Esophagus muscularis mucosa (tissue), 4 donors: ENCODE data around the gene TKT. TPM values are rescaled to one million over a fixed set of nuclear protein-coding genes. Genes with fewer than 3 reads are reported as not detected.
A peak's percentile ranks its signal among the peaks of the same experiment; 100 is the strongest.

Experiments
- DNase-seq: peaks from one replicate; pipeline ENCODE4 v3.0.0-alpha.2; 2017; ENCODE audit errors: extremely low spot score
- H3K27ac ChIP-seq, 4 donors: fragments of 200-600 bp; sonication (generic); replicated peaks in 1 of 4; 1 replicate in 3 of 4; 2 replicates in 1 of 4; pipeline ENCODE4 v1.5.1; 2016 to 2019; ENCODE audit warnings: mild to moderate bottlenecking in 1 of 4
- H3K27me3 ChIP-seq, 4 donors: fragments of 200-600 bp; sonication (generic); one replicate each; pipeline versions ENCODE4 v1.5.1 to v1.6.0; 2016 to 2019
- H3K36me3 ChIP-seq, 4 donors: fragments of 200-600 bp; sonication (generic); one replicate each; pipeline ENCODE4 v1.5.1; 2016 to 2019
- H3K4me1 ChIP-seq, 4 donors: fragments of 200-600 bp; sonication (generic); one replicate each; pipeline ENCODE4 v1.5.1; 2016 to 2019
- H3K4me3 ChIP-seq, 4 donors: fragments of 200-600 bp; sonication (generic); 1 replicate in 2 of 4; 2 replicates in 2 of 4; pipeline ENCODE4 v1.5.1; 2016 to 2019; ENCODE audit warnings: mild to moderate bottlenecking in 4 of 4, moderate library complexity in 1 of 4
- H3K9me3 ChIP-seq, 4 donors: fragments of 200-600 bp; sonication (generic); 1 replicate in 3 of 4; 2 replicates in 1 of 4; pipeline ENCODE4 v1.5.1; 2016 to 2019
- CTCF ChIP-seq, 3 experiments: fragments of 200-600 bp in 2 of 3; fragments of 450-650 bp in 1 of 3; sonication (generic) in 2 of 3; IDR thresholded peaks; one replicate each; pipeline ENCODE4 v1.5.1; 2017 to 2019; ENCODE audit warnings: antibody characterized with exemption in 3 of 3, mild to moderate bottlenecking in 2 of 3, moderate library complexity in 1 of 3
- EP300 ChIP-seq: sonication (generic); formaldehyde crosslinking; IDR thresholded peaks from one replicate; pipeline ENCODE4 v1.6.1; 2017; ENCODE audit warnings: antibody characterized with exemption
- POLR2A ChIP-seq: fragments of 450-650 bp; IDR thresholded peaks from one replicate; pipeline ENCODE4 v1.6.1; 2017; ENCODE audit warnings: antibody characterized with exemption, moderate library complexity, mild to moderate bottlenecking, low read depth
- POLR2AphosphoS5 ChIP-seq, 2 donors: sonication (generic); formaldehyde crosslinking; IDR thresholded peaks; one replicate each; pipeline ENCODE4 v1.6.1; 2017; ENCODE audit warnings: antibody characterized with exemption in 2 of 2
- WGBS: methylation state at CpG from one replicate; pipeline ENCODE4 v1.1.5; 2018; 5-methylcytosine and 5-hydroxymethylcytosine counted together
- intact Hi-C: fragments of 100-400 bp; cut with DNase I; formaldehyde crosslinking; loops from one replicate; pipeline ENCODE4 v1.15.1; 2023
- total RNA-seq, 4 donors: library from RNA; depleted of rRNA; stranded (reverse); fragments of >200 nt; gene quantifications; one replicate each; pipeline versions ENCODE4 v1.1.0 to v1.2.1, GENCODE V29; 2016

TKT gene
- total RNA-seq, 4 donors from 2014 or later, result 295 to 524 (median 378) TPM

- 37% methylated on average over 10 of the region's 14 CpGs for WGBS
- no peak for DNase-seq
- intact Hi-C loops, result loop anchor here (1.0 to 5.0 kb wide), 2 partner anchors 62 to 80 kb away; partner anchors contain the start of gene RFT1
Measured at GRCh38 chr3:53194210-53195065, 61.4 kb downstream of the TKT start.

GRCh38 chr3:53193466-53194209 lies 62.2 kb downstream of the TKT start:
- peak overlapping the region; percentile 48 to 74 (median 64) for H3K27ac ChIP-seq
- H3K36me3 ChIP-seq, result peaks cover 14 to 35% (median 33%) of the 10 kb centered on the region in 4 donors
- no peaks in the 10 kb centered on the region for H3K27me3 ChIP-seq
- no peaks in the 10 kb centered on the region for H3K9me3 ChIP-seq
- WGBS, result 57% methylated on average over 10 of the region's 11 CpGs
- DNase-seq, result no peak
- intact Hi-C loops, result no loop called here
- TF ChIP-seq POLR2A, result no peak
- TF ChIP-seq POLR2AphosphoS5 (IDR thresholded peaks at IDR 0.05), result peak in 1 of 2 donors; percentile 8
- no peak for TF ChIP-seq EP300
- TF ChIP-seq CTCF (IDR thresholded peaks at IDR 0.05), result no peak
- H3K4me1 ChIP-seq, result peaks cover 25 to 37% (median 33%) of the 10 kb centered on the region in 4 donors
- H3K4me3 ChIP-seq, result no peak overlapping the region

More at GRCh38 chr3:53194210-53195065, 61.4 kb downstream of the TKT start:
- H3K9me3 ChIP-seq, result no peaks in the 10 kb centered on the region
- H3K27ac ChIP-seq, result peak overlapping the region; percentile 48 to 74 (median 64)
- H3K36me3 ChIP-seq, result peaks cover 6 to 27% (median 25%) of the 10 kb centered on the region in 4 donors
- H3K4me1 ChIP-seq, result peaks cover 25 to 37% (median 33%) of the 10 kb centered on the region in 4 donors
- H3K4me3 ChIP-seq, result no peak overlapping the region
- no peaks in the 10 kb centered on the region for H3K27me3 ChIP-seq
- no peak for TF ChIP-seq EP300

GRCh38 chr3:53192608-53193007 lies 63.2 kb downstream of the TKT start:
- peaks cover 25 to 37% (median 33%) of the 10 kb centered on the region in 4 donors for H3K4me1 ChIP-seq
- no peaks in the 10 kb centered on the region for H3K9me3 ChIP-seq
- no peaks in the 10 kb centered on the region for H3K27me3 ChIP-seq
- H3K27ac ChIP-seq, result peak overlapping the region in 3 of 4 donors; percentile 23 to 74 (median 63)
- H3K36me3 ChIP-seq, result peaks cover 15 to 41% (median 39%) of the 10 kb centered on the region in 4 donors
- no peak for DNase-seq
- intact Hi-C loops, result no loop called here
- 58% methylated on average over 3 of the region's 3 CpGs for WGBS
- no peak for TF ChIP-seq POLR2A
- TF ChIP-seq CTCF (IDR thresholded peaks at IDR 0.05), result no peak
- no peak for TF ChIP-seq EP300
- no peak for TF ChIP-seq POLR2AphosphoS5 (IDR thresholded peaks at IDR 0.05)
- H3K4me3 ChIP-seq, result no peak overlapping the region

GRCh38 chr3:53191836-53192480 lies 63.9 kb downstream of the TKT start:
- TF ChIP-seq CTCF (IDR thresholded peaks at IDR 0.05), result no peak
- no peak for TF ChIP-seq POLR2A
- TF ChIP-seq EP300, result no peak
- no peak for TF ChIP-seq POLR2AphosphoS5 (IDR thresholded peaks at IDR 0.05)
- WGBS, result 88% methylated on average over 15 of the region's 16 CpGs
- H3K9me3 ChIP-seq, result no peaks in the 10 kb centered on the region
- intact Hi-C loops, result no loop called here
- peaks cover 15 to 47% (median 46%) of the 10 kb centered on the region in 4 donors for H3K36me3 ChIP-seq
- H3K27me3 ChIP-seq, result no peaks in the 10 kb centered on the region
- peaks cover 25 to 37% (median 33%) of the 10 kb centered on the region in 4 donors for H3K4me1 ChIP-seq
- no peak overlapping the region for H3K4me3 ChIP-seq
- H3K27ac ChIP-seq, result no peak overlapping the region
- DNase-seq, result no peak
